Endothelial cell (in vitro differentiated cells): ENCODE data around the gene THUMPD1. TPM values are rescaled to one million over a fixed set of nuclear protein-coding genes. Genes with fewer than 3 reads are reported as not detected.
A peak's percentile ranks its signal among the peaks of the same experiment; 100 is the strongest.

Source experiments
- DNase-seq: peaks from one replicate; pipeline ENCODE4 v3.0.0; 2021; ENCODE audit warnings: low spot score
- H3K27ac Mint-ChIP-seq: one replicate; pipeline ENCODE4 v1.8.0; 2021; ENCODE audit warnings: mixed read lengths, inconsistent platforms; ENCODE audit not compliant: unreplicated experiment
- H3K27me3 Mint-ChIP-seq: one replicate; pipeline ENCODE4 v1.8.0; 2021; ENCODE audit warnings: mild to moderate bottlenecking, moderate library complexity, mixed read lengths, inconsistent platforms; ENCODE audit not compliant: unreplicated experiment
- H3K36me3 Mint-ChIP-seq: one replicate; pipeline ENCODE4 v1.8.0; 2021; ENCODE audit warnings: mild to moderate bottlenecking, low read depth, mixed read lengths, inconsistent platforms; ENCODE audit not compliant: unreplicated experiment
- H3K4me1 Mint-ChIP-seq: one replicate; pipeline ENCODE4 v1.8.0; 2021; ENCODE audit warnings: mild to moderate bottlenecking, mixed read lengths, inconsistent platforms; ENCODE audit not compliant: unreplicated experiment
- H3K4me3 Mint-ChIP-seq: one replicate; pipeline ENCODE4 v1.8.0; 2021; ENCODE audit warnings: mild to moderate bottlenecking, mixed read lengths, inconsistent platforms; ENCODE audit not compliant: unreplicated experiment
- H3K9me3 Mint-ChIP-seq: one replicate; pipeline ENCODE4 v1.8.0; 2021; ENCODE audit warnings: mixed read lengths, inconsistent platforms; ENCODE audit not compliant: unreplicated experiment
- total RNA-seq: library from RNA; stranded (reverse); fragmentation: NEBNext Ultra II Directional; extraction: Animal tissue kit (Norgen Biotek cat#: 25700); gene quantifications from one replicate; pipeline ENCODE4 v1.2.1, GENCODE V29; 2021; ENCODE audit not compliant: unreplicated experiment
- TF ChIP-seq, protein P1 (sequence below): fragments of 200-600 bp; sonication (generic); IDR thresholded peaks from one replicate; pipeline ENCODE4 v1.5.0; 2021; ENCODE audit warnings: antibody characterized with exemption; ENCODE audit not compliant: unreplicated experiment

THUMPD1 gene
- total RNA-seq, 1 donor from 2014 or later = 32.2 TPM

DNA sequence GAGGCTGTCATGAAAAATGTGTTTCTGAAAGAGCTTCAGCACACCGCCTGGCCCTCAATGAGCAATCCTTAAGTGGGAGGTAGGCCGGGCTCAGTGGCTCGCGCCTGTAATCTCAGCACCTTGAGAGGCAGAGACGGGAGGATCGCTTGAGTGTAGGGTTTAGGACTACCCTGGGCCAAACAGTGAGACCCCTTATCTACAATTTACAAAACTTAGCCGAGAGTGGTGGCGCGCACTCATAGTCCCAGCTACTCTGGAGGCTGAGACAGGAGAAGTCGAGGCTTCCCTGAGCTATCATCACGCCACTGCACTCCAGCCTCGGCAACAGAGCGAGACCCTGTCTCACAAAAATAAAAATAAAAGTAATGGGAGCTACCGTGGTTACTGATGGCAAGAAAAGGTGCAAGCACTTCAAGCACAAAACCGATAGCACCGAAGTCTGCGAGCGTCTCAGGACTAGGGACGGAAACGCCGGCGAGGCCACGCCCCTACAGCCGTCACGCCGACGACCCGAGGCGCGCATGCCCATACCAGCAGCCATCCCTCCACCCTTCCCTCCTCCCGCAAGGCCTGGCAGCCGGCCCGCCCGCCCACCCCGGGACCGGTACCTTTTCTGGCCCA lies 607 bp downstream of the THUMPD1 start:
- H3K36me3 Mint-ChIP-seq = peaks cover 4% of the 10 kb centered on the region
- H3K4me3 Mint-ChIP-seq = peak overlapping the region; percentile 98
- TF ChIP-seq, protein P1, sequence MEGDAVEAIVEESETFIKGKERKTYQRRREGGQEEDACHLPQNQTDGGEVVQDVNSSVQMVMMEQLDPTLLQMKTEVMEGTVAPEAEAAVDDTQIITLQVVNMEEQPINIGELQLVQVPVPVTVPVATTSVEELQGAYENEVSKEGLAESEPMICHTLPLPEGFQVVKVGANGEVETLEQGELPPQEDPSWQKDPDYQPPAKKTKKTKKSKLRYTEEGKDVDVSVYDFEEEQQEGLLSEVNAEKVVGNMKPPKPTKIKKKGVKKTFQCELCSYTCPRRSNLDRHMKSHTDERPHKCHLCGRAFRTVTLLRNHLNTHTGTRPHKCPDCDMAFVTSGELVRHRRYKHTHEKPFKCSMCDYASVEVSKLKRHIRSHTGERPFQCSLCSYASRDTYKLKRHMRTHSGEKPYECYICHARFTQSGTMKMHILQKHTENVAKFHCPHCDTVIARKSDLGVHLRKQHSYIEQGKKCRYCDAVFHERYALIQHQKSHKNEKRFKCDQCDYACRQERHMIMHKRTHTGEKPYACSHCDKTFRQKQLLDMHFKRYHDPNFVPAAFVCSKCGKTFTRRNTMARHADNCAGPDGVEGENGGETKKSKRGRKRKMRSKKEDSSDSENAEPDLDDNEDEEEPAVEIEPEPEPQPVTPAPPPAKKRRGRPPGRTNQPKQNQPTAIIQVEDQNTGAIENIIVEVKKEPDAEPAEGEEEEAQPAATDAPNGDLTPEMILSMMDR = no peak
- DNase-seq = peak; percentile 81
- H3K27me3 Mint-ChIP-seq = peaks cover 4% of the 10 kb centered on the region
- H3K9me3 Mint-ChIP-seq = no peaks in the 10 kb centered on the region
- peaks cover 13% of the 10 kb centered on the region for H3K4me1 Mint-ChIP-seq
- peak overlapping the region; percentile 93 for H3K27ac Mint-ChIP-seq

DNA sequence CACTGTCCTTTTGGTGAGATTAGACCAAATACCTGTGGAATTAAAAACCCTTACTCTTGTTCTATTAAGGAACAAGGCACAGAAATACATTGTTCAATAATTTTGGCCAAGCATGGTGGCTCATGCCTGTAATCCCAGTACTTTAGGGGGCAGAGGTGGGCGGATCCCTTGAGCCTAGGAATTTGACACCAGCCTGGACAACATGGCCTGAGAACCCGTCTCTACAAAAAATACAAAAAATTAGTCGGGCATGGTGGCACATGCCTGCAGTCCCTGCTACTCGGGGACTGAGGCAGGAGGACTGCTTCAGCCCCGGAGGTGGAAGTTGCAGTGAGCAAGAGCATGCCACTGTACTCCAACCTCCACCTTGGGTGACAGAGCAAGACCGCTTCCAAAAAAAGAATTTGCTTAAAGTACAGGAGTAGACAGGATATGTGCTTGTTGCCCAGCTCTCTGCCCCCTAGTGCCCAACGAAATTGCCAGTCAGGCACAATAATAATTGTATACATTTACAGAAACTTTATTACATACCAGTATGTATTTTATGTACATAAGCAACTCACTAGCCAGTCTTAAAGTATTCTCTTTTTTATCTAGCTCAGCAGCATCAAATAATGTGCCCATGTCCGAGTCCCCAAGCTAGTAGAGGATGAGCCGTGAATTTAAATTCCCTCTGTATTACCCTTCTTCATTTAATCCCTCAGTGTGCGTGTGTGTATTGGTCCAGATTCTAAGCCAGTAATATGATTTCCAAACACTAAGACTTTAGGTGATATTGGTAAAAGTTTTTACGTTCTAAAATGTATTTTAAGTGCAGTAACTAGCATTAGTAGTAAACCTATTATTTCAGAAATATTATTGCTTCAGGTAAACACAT lies 1.4 kb downstream of the THUMPD1 start:
- H3K27ac Mint-ChIP-seq = peak overlapping the region; percentile 93
- no peaks in the 10 kb centered on the region for H3K9me3 Mint-ChIP-seq

DNA sequence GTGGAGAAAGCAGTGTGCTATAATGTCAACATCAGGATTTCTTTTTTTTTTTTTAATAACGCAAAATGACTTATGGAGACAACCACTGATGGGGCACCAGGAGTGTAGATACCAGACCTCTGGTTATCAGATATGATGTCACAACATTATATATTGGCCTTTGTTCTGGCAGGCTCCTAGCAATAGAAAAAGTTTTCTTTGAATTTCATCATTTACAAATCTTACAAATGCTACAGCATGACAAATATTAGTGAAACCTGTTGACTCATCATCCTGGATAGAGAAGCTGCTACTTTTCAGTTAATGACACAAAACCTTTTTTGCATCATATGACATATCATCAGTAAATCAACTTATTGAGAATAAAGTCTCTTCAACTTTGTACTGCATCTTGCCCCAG lies 6.1 kb downstream of the THUMPD1 start:
- H3K4me1 Mint-ChIP-seq = peaks cover 3% of the 10 kb centered on the region
- TF ChIP-seq, protein P1 = no peak
- H3K27me3 Mint-ChIP-seq = no peaks in the 10 kb centered on the region
- H3K9me3 Mint-ChIP-seq = no peaks in the 10 kb centered on the region
- DNase-seq = no peak
- peaks cover 9% of the 10 kb centered on the region for H3K36me3 Mint-ChIP-seq
- no peak overlapping the region for H3K4me3 Mint-ChIP-seq
- H3K27ac Mint-ChIP-seq = no peak overlapping the region

More for the DNA sequence above, 1.4 kb downstream of the THUMPD1 start:
- Mint-ChIP-seq H3K4me1 (peaks cover 13% of the 10 kb centered on the region), H3K4me3 (peak overlapping the region; percentile 98), H3K27me3 (peaks cover 4% of the 10 kb centered on the region), H3K36me3 (peaks cover 9% of the 10 kb centered on the region)
- TF ChIP-seq, protein P1 = peak; percentile 21
- peak; percentile 9 for DNase-seq

DNA sequence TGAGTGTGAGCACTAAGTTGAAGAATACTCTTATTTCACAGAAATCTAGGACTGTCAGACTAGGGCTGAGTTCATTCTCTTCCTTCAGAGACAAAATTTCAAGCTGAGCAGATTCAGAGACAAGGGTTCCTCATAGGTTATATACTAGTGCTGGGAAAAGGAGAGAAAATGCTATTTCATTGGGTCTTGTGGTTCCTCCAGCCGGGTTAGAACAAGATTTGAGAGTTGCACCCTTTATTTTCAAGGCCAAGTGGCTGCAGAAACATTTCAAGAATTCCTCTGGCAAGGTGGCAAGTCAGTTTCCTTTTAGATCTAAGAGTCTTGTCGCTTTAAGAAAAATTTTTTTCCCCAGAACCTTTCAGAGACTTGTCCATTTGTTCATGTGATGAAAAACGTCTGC lies 6.8 kb downstream of the THUMPD1 start:
- Mint-ChIP-seq H3K27me3 (no peaks in the 10 kb centered on the region), H3K9me3 (no peaks in the 10 kb centered on the region), H3K4me3 (no peak overlapping the region), H3K36me3 (peaks cover 9% of the 10 kb centered on the region), H3K27ac (no peak overlapping the region), H3K4me1 (no peaks in the 10 kb centered on the region)
- no peak for DNase-seq
- TF ChIP-seq, protein P1 = no peak

DNA sequence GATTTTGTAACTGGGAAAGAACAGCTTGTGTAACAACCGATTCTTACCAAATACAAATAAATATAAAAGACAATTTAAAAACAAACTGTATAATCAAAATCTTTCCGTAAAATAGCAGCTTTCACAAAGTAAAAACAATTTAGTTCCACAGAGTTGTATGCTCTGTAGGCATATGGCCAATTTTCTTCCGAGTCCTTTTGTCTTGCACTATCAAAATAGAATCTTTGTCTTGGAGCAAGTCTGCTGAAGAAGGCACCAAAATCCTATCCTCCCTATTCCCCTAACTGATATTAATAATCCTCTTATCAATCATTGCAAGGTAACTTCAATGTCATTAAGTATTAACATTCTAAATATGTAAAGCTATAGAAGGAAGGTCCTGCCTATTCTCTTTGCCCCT lies 7.6 kb downstream of the THUMPD1 start:
- Mint-ChIP-seq H3K9me3 (no peaks in the 10 kb centered on the region), H3K36me3 (peaks cover 9% of the 10 kb centered on the region), H3K27me3 (no peaks in the 10 kb centered on the region), H3K4me1 (no peaks in the 10 kb centered on the region), H3K4me3 (no peak overlapping the region), H3K27ac (no peak overlapping the region)
- TF ChIP-seq, protein P1 = no peak
- DNase-seq = no peak
